ENCODE results near the gene HIVEP1.

- TF ChIP-seq, protein P1, sequence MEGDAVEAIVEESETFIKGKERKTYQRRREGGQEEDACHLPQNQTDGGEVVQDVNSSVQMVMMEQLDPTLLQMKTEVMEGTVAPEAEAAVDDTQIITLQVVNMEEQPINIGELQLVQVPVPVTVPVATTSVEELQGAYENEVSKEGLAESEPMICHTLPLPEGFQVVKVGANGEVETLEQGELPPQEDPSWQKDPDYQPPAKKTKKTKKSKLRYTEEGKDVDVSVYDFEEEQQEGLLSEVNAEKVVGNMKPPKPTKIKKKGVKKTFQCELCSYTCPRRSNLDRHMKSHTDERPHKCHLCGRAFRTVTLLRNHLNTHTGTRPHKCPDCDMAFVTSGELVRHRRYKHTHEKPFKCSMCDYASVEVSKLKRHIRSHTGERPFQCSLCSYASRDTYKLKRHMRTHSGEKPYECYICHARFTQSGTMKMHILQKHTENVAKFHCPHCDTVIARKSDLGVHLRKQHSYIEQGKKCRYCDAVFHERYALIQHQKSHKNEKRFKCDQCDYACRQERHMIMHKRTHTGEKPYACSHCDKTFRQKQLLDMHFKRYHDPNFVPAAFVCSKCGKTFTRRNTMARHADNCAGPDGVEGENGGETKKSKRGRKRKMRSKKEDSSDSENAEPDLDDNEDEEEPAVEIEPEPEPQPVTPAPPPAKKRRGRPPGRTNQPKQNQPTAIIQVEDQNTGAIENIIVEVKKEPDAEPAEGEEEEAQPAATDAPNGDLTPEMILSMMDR (IDR thresholded peaks at IDR 0.05) = no peak
- no peak for TF ChIP-seq POLR2A (IDR thresholded peaks at IDR 0.05)
Measured at GRCh38 chr6:12096342-12096741, 84.2 kb downstream of the HIVEP1 start.
